ENCODE results near the gene PPBP. TPM values are rescaled to one million over a fixed set of nuclear protein-coding genes. Genes with fewer than 3 reads are reported as not detected.

Gene PPBP
- total RNA-seq, 1 experiment from 2014 or later, result not detected

GRCh38 chr4:74014332-74014731 is 26.3 kb upstream of the PPBP start:
- H3K4me1 ChIP-seq (ENCODE audit: control insufficient read depth in 1 of 2, insufficient read depth in 2 of 2, low read length in 2 of 2), result no peaks in the 10 kb centered on the region
- H3K4me2 ChIP-seq (ENCODE audit: low read length), result no peak overlapping the region
- POLR2A ChIA-PET, result no interaction called here
- no peak overlapping the region for H2AFZ ChIP-seq (ENCODE audit: low read depth, low read length, poor library complexity, severe bottlenecking)
- no TSS peak for BruUV-seq (replicated peaks)
- intact Hi-C loops (cut with micrococcal nuclease), result no loop called here
- no peak overlapping the region for H3K27ac ChIP-seq (ENCODE audit: low read depth, low read length)
- H3K79me2 ChIP-seq (ENCODE audit: insufficient read depth, low read length), result no peaks in the 10 kb centered on the region
- H3K27me3 ChIP-seq (ENCODE audit: insufficient read depth, low read length), result no peaks in the 10 kb centered on the region
- no peak for ATAC-seq
- no peak overlapping the region for H3K4me3 ChIP-seq (replicated peaks in 1 of 2; ENCODE audit: low read depth in 1 of 2, low read length in 2 of 2)
- no peak for DNase-seq (ENCODE audit: low read depth, low spot score)
- TF ChIP-seq SIN3A (IDR thresholded peaks at IDR 0.05; ENCODE audit: low read depth) (no peak), ZFX (IDR thresholded peaks at IDR 0.05) (no peak), ZNF274 (IDR thresholded peaks at IDR 0.05; ENCODE audit: low read depth, low read length) (no peak), REST (IDR thresholded peaks at IDR 0.05; ENCODE audit: low read depth) (peak; percentile 64), FOSL1 (IDR thresholded peaks at IDR 0.05; ENCODE audit: low read depth) (no peak), ZBTB33 (IDR thresholded peaks at IDR 0.05; ENCODE audit: extremely low read depth, insufficient replicate concordance, low read length) (no peak)
- H3K9me2 ChIP-seq (ENCODE audit: insufficient read depth), result no peaks in the 10 kb centered on the region
- H3K9ac ChIP-seq (ENCODE audit: low read length), result no peak overlapping the region
- RAD21 ChIA-PET (ENCODE audit: low non-redundant PET in 1 of 2, low total read pairs in 2 of 2, uncharacterized antibody in 2 of 2, unreplicated experiment in 2 of 2), result no interaction called here
- H4K20me1 ChIP-seq (ENCODE audit: insufficient read depth), result no peaks in the 10 kb centered on the region
- no peaks in the 10 kb centered on the region for H3K36me3 ChIP-seq (ENCODE audit: control insufficient read depth in 1 of 2, insufficient read depth in 2 of 2, low read length in 2 of 2)
- CTCF ChIA-PET, result no interaction called here
- H3K9me3 ChIP-seq (ENCODE audit: control insufficient read depth in 1 of 2, insufficient read depth in 1 of 2, low read depth in 1 of 2, low read length in 2 of 2), result no peaks in the 10 kb centered on the region
